H4 (cell line): ENCODE measurements around the gene PDZD8. TPM values are rescaled to one million over a fixed set of nuclear protein-coding genes. Genes with fewer than 3 reads are reported as not detected.

Experiments used
- DNase-seq: peaks from one replicate; pipeline ENCODE4 v3.0.0-alpha.2; 2015; ENCODE audit warnings: low spot score
- total RNA-seq: library from RNA; depleted of rRNA; stranded (reverse); fragments of >200 nt; shearing (Covaris generic); gene quantifications from 2 replicates; pipeline ENCODE4 v1.2.3, GENCODE V29; 2014

PDZD8 gene
- total RNA-seq, 1 experiment from 2014 or later: 11.0 TPM

GRCh38 chr10:117399341-117400196 is 24.3 kb upstream of the PDZD8 start:
- DNase-seq: no peak

- no peak for DNase-seq
Observed at GRCh38 chr10:117398029-117398428, 22.8 kb upstream of the PDZD8 start.

- DNase-seq: peak; percentile 34
Observed at GRCh38 chr10:117391436-117392205, 16.4 kb upstream of the PDZD8 start.

- DNase-seq: no peak
Observed at GRCh38 chr10:117390420-117390819, 15.2 kb upstream of the PDZD8 start.

- DNase-seq: no peak
Observed at GRCh38 chr10:117386805-117387204, 11.6 kb upstream of the PDZD8 start.

GRCh38 chr10:117382861-117383260 is 7.6 kb upstream of the PDZD8 start:
- DNase-seq: no peak

- peak; percentile 9 for DNase-seq
Observed at GRCh38 chr10:117374506-117375359, 507 bp downstream of the PDZD8 start.

GRCh38 chr10:117373823-117374505 is 1.3 kb downstream of the PDZD8 start:
- DNase-seq: peak; percentile 24

- DNase-seq: no peak
Observed at GRCh38 chr10:117370205-117370604, 5.0 kb downstream of the PDZD8 start.

- DNase-seq: no peak
Observed at GRCh38 chr10:117367718-117368117, 7.5 kb downstream of the PDZD8 start.

GRCh38 chr10:117366741-117367140 is 8.5 kb downstream of the PDZD8 start:
- DNase-seq: no peak

- DNase-seq: no peak
Observed at GRCh38 chr10:117365612-117366011, 9.6 kb downstream of the PDZD8 start.

- DNase-seq: peak; percentile 33
Observed at GRCh38 chr10:117364110-117364960, 10.9 kb downstream of the PDZD8 start.

- DNase-seq: peak; percentile 53
Observed at GRCh38 chr10:117363028-117363427, 12.2 kb downstream of the PDZD8 start.

GRCh38 chr10:117362313-117362712 is 12.9 kb downstream of the PDZD8 start:
- DNase-seq: no peak

GRCh38 chr10:117360994-117361667 is 14.1 kb downstream of the PDZD8 start:
- DNase-seq: no peak

- no peak for DNase-seq
Observed at GRCh38 chr10:117360016-117360415, 15.2 kb downstream of the PDZD8 start.

GRCh38 chr10:117355072-117355471 is 20.2 kb downstream of the PDZD8 start:
- DNase-seq: no peak

- DNase-seq: no peak
Observed at GRCh38 chr10:117353684-117354083, 21.6 kb downstream of the PDZD8 start.

GRCh38 chr10:117352724-117353123 is 22.5 kb downstream of the PDZD8 start:
- no peak for DNase-seq
